Fibroblast of mammary gland (primary cell): Measurements from ENCODE around the gene SLC6A12.

Experiments
- DNase-seq: peaks from one replicate; pipeline ENCODE4 v3.0.0-alpha.2; 2010; ENCODE audit warnings: low read depth
- H3K4me3 ChIP-seq: 2 replicates; pipeline ENCODE4 v1.5.1; 2011; ENCODE audit warnings: low read depth, mild to moderate bottlenecking, low read length, moderate library complexity; ENCODE audit not compliant: control insufficient read depth
- TF ChIP-seq, protein P1 (sequence below): conservative IDR thresholded peaks from 2 replicates; pipeline ENCODE4 v1.5.1; 2011; ENCODE audit warnings: low read depth, low read length, inconsistent platforms; ENCODE audit not compliant: control insufficient read depth, insufficient read depth

SLC6A12 gene

DNA sequence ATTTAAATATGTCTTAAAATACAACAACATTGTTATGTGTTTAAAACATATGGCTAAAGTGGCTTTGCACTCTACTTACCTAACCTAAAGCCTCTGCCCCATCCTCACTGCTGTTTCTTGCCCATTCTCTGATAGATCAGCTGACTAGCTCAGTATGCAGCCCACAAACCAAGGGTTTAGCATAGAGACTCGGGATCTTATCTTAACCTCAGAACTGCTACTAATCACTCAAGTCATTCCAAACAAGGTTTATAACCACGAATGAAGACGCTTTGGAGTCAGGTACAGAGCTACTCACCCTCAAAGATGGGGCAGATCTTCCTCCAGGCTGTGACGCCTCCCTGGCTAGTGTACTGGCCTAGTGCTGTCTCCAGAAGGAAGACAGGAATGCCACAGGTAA, 29.4 kb upstream of the SLC6A12 start:
- TF ChIP-seq, protein P1, sequence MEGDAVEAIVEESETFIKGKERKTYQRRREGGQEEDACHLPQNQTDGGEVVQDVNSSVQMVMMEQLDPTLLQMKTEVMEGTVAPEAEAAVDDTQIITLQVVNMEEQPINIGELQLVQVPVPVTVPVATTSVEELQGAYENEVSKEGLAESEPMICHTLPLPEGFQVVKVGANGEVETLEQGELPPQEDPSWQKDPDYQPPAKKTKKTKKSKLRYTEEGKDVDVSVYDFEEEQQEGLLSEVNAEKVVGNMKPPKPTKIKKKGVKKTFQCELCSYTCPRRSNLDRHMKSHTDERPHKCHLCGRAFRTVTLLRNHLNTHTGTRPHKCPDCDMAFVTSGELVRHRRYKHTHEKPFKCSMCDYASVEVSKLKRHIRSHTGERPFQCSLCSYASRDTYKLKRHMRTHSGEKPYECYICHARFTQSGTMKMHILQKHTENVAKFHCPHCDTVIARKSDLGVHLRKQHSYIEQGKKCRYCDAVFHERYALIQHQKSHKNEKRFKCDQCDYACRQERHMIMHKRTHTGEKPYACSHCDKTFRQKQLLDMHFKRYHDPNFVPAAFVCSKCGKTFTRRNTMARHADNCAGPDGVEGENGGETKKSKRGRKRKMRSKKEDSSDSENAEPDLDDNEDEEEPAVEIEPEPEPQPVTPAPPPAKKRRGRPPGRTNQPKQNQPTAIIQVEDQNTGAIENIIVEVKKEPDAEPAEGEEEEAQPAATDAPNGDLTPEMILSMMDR = no peak
- DNase-seq = no peak
- no peak overlapping the region for H3K4me3 ChIP-seq

DNA sequence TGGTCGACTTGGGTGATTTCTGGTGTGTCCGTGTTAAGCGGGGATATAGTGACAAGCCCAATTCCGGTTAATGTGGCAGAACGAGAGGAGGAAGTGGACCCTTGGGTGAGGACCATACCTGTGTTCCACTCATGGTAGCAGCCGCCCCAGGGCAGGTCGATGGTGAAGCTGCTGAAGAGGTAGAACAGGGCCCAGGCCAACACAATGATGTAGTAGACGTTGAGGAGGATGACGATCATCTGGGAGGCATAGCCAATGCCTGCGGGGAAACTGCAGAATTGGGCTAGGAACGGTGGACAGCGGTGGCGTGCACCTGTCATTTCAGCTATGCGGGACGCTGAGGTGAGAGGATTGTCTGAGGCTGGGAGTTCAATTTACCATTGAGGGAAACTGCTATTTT, 28.5 kb upstream of the SLC6A12 start:
- TF ChIP-seq, protein P1 = no peak
- no peak for DNase-seq
- H3K4me3 ChIP-seq = no peak overlapping the region

DNA sequence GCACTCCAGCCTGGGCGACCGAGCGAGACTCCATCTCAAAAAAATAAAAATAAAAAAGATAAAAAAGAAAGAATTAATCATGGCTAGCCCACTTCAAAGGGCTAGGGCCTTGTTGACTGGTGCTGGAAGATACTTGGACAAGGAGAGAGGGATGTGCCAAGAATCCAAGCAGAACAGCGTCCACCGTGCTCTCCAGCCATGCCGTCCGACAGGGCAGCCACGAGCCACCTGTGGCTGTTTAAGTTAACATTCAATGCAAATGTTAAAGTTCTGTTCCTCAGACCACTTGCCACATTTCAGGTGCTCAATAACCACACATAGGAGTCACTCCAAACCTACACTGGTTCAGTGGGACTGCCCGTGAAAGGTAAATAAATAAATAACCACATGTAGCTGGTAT, 27.3 kb upstream of the SLC6A12 start:
- TF ChIP-seq, protein P1 = no peak
- H3K4me3 ChIP-seq = no peak overlapping the region

DNA sequence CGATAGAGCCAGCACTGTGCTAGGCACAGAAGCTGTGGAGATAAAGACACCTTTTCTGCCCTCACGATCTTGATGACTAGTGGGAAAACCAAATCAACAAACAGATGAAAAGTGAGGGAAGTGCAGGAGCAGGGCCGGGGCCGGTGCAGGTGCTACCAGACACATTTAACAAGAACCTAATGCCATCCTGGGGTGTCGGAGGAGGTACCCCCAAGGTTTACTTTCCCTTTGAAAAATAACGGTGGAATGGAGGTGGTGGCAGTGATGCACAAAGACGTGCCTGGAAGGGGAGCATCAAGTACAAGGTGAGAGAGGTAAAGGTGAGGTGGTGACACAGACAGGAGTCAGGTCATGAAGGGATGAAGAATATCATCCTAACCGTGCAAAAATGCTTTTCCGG, 26.6 kb upstream of the SLC6A12 start:
- no peak overlapping the region for H3K4me3 ChIP-seq
- DNase-seq = no peak
- TF ChIP-seq, protein P1 = no peak

More for the DNA sequence above, 27.3 kb upstream of the SLC6A12 start:
- no peak for DNase-seq

DNA sequence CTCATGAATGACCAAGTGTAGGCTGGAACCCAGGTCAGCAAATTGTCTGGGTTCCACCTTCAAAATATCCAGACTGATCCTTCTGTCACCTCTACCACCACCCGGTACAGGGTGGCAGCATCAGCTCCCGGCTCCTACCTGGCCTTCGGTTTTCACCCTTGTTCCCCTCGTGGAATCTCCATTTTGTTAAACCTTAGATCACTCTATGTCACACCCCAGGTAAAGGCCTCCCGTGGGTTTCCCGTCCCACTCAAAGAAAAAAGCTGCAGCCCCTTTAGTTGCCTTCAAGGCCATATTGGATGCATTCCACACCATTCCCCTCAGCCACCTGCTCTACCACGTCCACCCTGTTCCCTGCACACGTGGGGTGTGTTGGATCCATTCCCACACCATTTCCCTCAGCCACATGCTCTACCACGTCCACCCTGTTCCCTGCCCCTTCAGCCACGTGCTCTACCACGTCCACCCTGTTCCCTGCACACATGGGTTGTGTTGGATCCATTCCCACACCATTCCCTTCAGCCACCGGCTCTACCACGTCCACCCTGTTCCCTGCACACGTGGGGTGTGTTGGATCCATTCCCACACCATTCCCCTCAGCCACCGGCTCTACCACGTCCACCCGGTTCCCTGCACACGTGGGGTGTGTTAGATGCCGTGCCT, 24.9 kb upstream of the SLC6A12 start:
- no peak for DNase-seq
- TF ChIP-seq, protein P1 = no peak
- no peak overlapping the region for H3K4me3 ChIP-seq

DNA sequence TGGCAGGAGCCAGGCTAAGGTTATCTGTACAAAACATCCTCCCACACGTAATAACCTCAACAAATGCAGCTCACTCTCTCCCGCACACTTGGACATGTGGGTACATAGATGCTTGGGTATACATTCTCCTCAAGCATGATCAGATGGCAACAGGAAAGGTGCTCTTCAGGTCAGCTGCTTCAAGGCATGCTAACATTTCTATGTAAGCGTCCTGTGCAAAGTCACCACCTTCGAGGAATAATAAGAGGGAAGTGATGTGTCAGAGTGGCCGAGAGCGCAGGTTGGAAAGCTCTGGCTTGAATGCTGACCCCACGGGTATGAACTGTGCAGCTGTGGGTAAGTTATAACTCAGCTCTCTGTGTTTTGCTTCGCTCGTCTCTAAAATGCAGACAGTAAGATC, 24.2 kb upstream of the SLC6A12 start:
- no peak for DNase-seq
- TF ChIP-seq, protein P1 = no peak

More for the DNA sequence above, 24.2 kb upstream of the SLC6A12 start:
- no peak overlapping the region for H3K4me3 ChIP-seq
